Transverse colon (tissue), 4 donors: ENCODE data around the gene DPYSL5. TPM values are rescaled to one million over a fixed set of nuclear protein-coding genes. Genes with fewer than 3 reads are reported as not detected.

Source experiments
- DNase-seq: peaks from one replicate; pipeline ENCODE4 v3.0.0-alpha.2; 2019
- H3K27ac ChIP-seq, 4 donors: fragments of 200-600 bp; sonication (generic); 2 replicates each; pipeline ENCODE4 v1.5.1; 2016 to 2018; ENCODE audit warnings: inconsistent platforms in 4 of 4
- H3K27me3 ChIP-seq: fragments of 200-600 bp; sonication (generic); 2 replicates; pipeline ENCODE4 v1.5.1; 2017; ENCODE audit warnings: inconsistent platforms
- H3K36me3 ChIP-seq, 4 donors: fragments of 200-600 bp; sonication (generic); 2 replicates each; pipeline ENCODE4 v1.5.1; 2017 to 2019; ENCODE audit warnings: inconsistent platforms in 4 of 4
- H3K4me1 ChIP-seq, 4 donors: fragments of 200-600 bp; sonication (generic); 2 replicates each; pipeline ENCODE4 v1.5.1; 2017 to 2020; ENCODE audit warnings: inconsistent platforms in 4 of 4
- H3K4me3 ChIP-seq, 4 donors: fragments of 200-600 bp; sonication (generic); 1 replicate in 1 of 4; 2 replicates in 3 of 4; pipeline versions ENCODE4 v1.5.1 to v1.6.1; 2017 to 2019; ENCODE audit warnings: inconsistent platforms in 4 of 4
- H3K9me3 ChIP-seq, 2 donors: fragments of 200-600 bp; sonication (generic); 2 replicates each; pipeline ENCODE4 v1.5.1; 2017 to 2019; ENCODE audit warnings: inconsistent platforms in 2 of 2
- EP300 ChIP-seq: sonication (generic); formaldehyde crosslinking; IDR thresholded peaks from one replicate; pipeline ENCODE4 v1.6.1; 2017; ENCODE audit warnings: antibody characterized with exemption, low read depth
- POLR2A ChIP-seq: fragments of 450-650 bp; IDR thresholded peaks from one replicate; pipeline ENCODE4 v1.6.1; 2016; ENCODE audit warnings: antibody characterized with exemption, mild to moderate bottlenecking, moderate library complexity
- POLR2AphosphoS5 ChIP-seq, 3 donors: sonication (generic); formaldehyde crosslinking; IDR thresholded peaks; one replicate each; pipeline ENCODE4 v1.6.1; 2016; ENCODE audit warnings: antibody characterized with exemption in 3 of 3
- WGBS, 2 donors: methylation state at CpG; one replicate each; pipeline ENCODE4 v1.1.5; 2018; ENCODE audit warnings: low coverage in 1 of 2; 5-methylcytosine and 5-hydroxymethylcytosine counted together
- in situ Hi-C, 4 donors: fragments of 200-750 bp; cut with MboI; loops; one replicate each; pipeline versions ENCODE4 v1.15.0 to v1.15.1; 2017; ENCODE audit warnings: low sequenced_read_pairs in 3 of 4, low pct_ligation_motif_present in 1 of 4, low pct_unique_long_range_greater_than_20kb in 1 of 4
- intact Hi-C: fragments of 100-400 bp; cut with DNase I; formaldehyde crosslinking; loops from one replicate; pipeline ENCODE4 v1.15.1; 2023; ENCODE audit warnings: low total_unique reads
- total RNA-seq, 4 donors: library from RNA; depleted of rRNA; stranded (reverse); fragments of >200 nt; gene quantifications; one replicate each; pipeline ENCODE4 v1.1.0, GENCODE V29; 2016
- TF ChIP-seq, protein P1 (sequence below), 5 experiments: fragments of 200-600 bp in 3 of 5; fragments of 450-650 bp in 2 of 5; sonication (generic) in 3 of 5; IDR thresholded peaks; 1 replicate in 2 of 5; 2 replicates in 3 of 5; pipeline ENCODE4 v1.5.1; 2016 to 2017; ENCODE audit warnings: antibody characterized with exemption in 5 of 5, inconsistent platforms in 3 of 5, mild to moderate bottlenecking in 2 of 5, moderate library complexity in 1 of 5

The DPYSL5 gene
- total RNA-seq, 4 donors from 2014 or later = 0.32 TPM; not detected in 3

GRCh38 chr2:26883956-26884355, 36.0 kb downstream of the DPYSL5 start:
- DNase-seq = no peak
- in situ Hi-C loops = no loop called here
- Histone ChIP-seq H3K27ac (no peak overlapping the region), H3K27me3 (no peaks in the 10 kb centered on the region), H3K4me1 (no peaks in the 10 kb centered on the region), H3K36me3 (no peaks in the 10 kb centered on the region), H3K9me3 (no peaks in the 10 kb centered on the region), H3K4me3 (no peak overlapping the region)
- TF ChIP-seq POLR2AphosphoS5 (IDR thresholded peaks at IDR 0.05) (no peak), EP300 (no peak), POLR2A (no peak)
- TF ChIP-seq, protein P1, sequence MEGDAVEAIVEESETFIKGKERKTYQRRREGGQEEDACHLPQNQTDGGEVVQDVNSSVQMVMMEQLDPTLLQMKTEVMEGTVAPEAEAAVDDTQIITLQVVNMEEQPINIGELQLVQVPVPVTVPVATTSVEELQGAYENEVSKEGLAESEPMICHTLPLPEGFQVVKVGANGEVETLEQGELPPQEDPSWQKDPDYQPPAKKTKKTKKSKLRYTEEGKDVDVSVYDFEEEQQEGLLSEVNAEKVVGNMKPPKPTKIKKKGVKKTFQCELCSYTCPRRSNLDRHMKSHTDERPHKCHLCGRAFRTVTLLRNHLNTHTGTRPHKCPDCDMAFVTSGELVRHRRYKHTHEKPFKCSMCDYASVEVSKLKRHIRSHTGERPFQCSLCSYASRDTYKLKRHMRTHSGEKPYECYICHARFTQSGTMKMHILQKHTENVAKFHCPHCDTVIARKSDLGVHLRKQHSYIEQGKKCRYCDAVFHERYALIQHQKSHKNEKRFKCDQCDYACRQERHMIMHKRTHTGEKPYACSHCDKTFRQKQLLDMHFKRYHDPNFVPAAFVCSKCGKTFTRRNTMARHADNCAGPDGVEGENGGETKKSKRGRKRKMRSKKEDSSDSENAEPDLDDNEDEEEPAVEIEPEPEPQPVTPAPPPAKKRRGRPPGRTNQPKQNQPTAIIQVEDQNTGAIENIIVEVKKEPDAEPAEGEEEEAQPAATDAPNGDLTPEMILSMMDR (IDR thresholded peaks at IDR 0.05) = no peak
- intact Hi-C loops = no loop called here
- 64% methylated on average over 8 of the region's 8 CpGs; no CpG with 5 or more reads in 1 of the 2 donors for WGBS, 2 donors

- Histone ChIP-seq H3K9me3 (no peaks in the 10 kb centered on the region), H3K27ac (no peak overlapping the region), H3K4me1 (no peaks in the 10 kb centered on the region), H3K27me3 (no peaks in the 10 kb centered on the region), H3K4me3 (no peak overlapping the region), H3K36me3 (no peaks in the 10 kb centered on the region)
- intact Hi-C loops = no loop called here
- 86 to 96% methylated on average over 3 of the region's 3 CpGs for WGBS, 2 donors
- no peak for DNase-seq
- in situ Hi-C loops = no loop called here
- TF ChIP-seq, protein P1 (IDR thresholded peaks at IDR 0.05) = no peak
- no peak for TF ChIP-seq POLR2A
- no peak for TF ChIP-seq EP300
- TF ChIP-seq POLR2AphosphoS5 (IDR thresholded peaks at IDR 0.05) = no peak
These were observed 36.6 kb downstream of the DPYSL5 start for GRCh38 chr2:26884486-26884885.

GRCh38 chr2:26885651-26886329, 37.9 kb downstream of the DPYSL5 start:
- no peak overlapping the region for H3K27ac ChIP-seq
- intact Hi-C loops = no loop called here
- WGBS, 2 donors = 88% methylated on average over 5 of the region's 5 CpGs; no CpG with 5 or more reads in 1 of the 2 donors

DNA sequence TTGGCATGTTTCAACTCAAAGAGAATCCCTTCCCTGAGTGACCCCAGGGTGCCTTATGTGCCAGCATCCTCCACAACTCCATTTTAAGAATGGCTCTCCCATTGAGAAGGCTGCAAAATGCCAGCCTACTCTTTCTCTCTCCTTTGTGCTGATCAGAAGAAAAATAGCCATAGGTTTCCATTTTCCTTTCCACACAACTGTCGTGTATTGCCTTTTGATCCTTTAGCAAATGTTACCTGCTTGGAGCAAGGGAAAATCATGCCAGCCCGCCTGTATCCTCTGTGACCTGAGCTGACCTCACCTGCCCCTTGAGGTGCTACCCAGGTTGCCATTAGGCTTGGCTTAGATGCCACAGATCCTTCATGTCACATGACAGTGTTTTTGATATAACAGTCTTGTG, 38.8 kb downstream of the DPYSL5 start:
- no peak for DNase-seq
- Histone ChIP-seq H3K27me3 (no peaks in the 10 kb centered on the region), H3K4me1 (no peaks in the 10 kb centered on the region), H3K27ac (no peak overlapping the region), H3K9me3 (no peaks in the 10 kb centered on the region), H3K4me3 (no peak overlapping the region), H3K36me3 (no peaks in the 10 kb centered on the region)
- intact Hi-C loops = no loop called here
- in situ Hi-C loops = no loop called here
- WGBS, 2 donors = 80% methylated on average over 2 of the region's 2 CpGs; no CpG with 5 or more reads in 1 of the 2 donors
- no peak for TF ChIP-seq POLR2AphosphoS5 (IDR thresholded peaks at IDR 0.05)
- TF ChIP-seq POLR2A = no peak
- TF ChIP-seq, protein P1 (IDR thresholded peaks at IDR 0.05) = no peak
- no peak for TF ChIP-seq EP300

More at GRCh38 chr2:26885651-26886329, 37.9 kb downstream of the DPYSL5 start:
- DNase-seq = no peak
- TF ChIP-seq, protein P1 (IDR thresholded peaks at IDR 0.05) = no peak
- TF ChIP-seq POLR2AphosphoS5 (IDR thresholded peaks at IDR 0.05) (no peak), POLR2A (no peak), EP300 (no peak)
- Histone ChIP-seq H3K4me3 (no peak overlapping the region), H3K27me3 (no peaks in the 10 kb centered on the region), H3K9me3 (no peaks in the 10 kb centered on the region), H3K4me1 (no peaks in the 10 kb centered on the region), H3K36me3 (no peaks in the 10 kb centered on the region)
- in situ Hi-C loops = no loop called here
